AML-193 (cell line): ENCODE data around the gene EPM2A.
A peak's percentile ranks its signal among the peaks of the same experiment; 100 is the strongest.
"Not testable (repeated sequence)": the region's sequence is repeated elsewhere in the genome, so short reads cannot be mapped to it uniquely, and the experiment has no call there.

Experiments used
- DNase-seq, 2 experiments: peaks; one replicate each; lab custom pipeline; 2025; lab: John Stamatoyannopoulos, UW

EPM2A gene

DNA sequence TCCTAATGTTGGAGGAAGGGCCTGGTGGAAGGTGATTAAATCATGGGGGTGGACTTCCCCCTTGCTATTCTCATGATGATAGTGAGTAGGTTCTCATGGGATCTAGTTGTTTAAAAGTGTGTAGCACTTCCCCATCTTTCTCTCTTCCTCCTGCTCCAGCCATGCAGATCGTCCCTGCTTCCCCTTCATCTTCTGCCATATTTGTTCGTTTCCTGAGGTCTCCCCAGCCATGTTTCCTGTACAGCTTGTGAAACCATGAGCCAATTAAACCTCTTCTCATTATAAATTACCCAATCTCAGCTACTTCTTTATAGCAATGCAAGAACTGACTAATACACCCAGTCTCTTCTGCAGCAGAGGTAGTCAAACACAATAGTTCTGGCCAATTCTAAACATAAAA lies 5.4 kb downstream of the EPM2A start:
- DNase-seq: no peak

DNA sequence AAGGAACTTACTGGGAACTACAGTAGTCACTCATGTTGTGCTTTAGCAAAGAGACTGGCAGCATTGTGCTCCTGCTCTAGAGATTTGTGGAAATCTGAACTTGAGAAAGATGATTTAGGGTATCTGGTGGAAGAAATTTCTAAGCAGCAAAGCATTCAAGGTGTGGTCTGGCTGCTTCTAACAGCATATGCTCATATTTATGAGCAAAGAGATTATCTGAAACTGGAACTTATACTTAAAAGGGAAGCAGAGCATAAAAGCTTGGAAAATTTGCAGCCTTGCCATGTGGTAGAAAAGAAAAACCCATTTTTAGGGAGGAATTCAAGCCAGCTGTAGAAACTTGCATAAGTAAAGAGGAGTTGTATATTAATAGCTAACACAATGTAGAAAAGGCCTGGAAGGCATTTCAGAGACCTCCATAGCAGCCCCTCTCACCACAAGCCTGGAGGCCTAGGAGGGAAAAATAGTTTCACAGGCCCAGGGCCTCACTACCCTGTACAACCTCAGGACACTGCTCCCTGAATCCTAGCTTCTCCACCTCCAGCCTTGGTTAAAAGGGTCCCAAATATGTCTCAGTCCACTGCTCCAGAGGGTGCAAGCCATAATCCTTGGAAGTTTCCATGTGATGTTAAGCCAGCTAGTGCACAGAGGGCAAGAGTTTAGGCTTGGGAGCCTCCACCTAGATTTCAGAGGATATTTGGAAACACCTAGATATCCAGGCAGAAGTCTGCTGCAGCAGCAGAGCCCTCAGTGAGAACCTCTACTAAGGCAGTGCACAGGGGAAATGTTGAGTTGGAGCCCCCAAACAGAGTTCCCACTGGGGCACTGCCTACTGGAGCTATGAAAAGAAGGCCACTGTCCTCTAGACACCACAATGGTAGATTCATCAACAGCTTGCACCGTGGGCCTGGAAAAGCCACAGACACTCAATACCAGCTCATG lies 6.6 kb downstream of the EPM2A start:
- DNase-seq: no peak

DNA sequence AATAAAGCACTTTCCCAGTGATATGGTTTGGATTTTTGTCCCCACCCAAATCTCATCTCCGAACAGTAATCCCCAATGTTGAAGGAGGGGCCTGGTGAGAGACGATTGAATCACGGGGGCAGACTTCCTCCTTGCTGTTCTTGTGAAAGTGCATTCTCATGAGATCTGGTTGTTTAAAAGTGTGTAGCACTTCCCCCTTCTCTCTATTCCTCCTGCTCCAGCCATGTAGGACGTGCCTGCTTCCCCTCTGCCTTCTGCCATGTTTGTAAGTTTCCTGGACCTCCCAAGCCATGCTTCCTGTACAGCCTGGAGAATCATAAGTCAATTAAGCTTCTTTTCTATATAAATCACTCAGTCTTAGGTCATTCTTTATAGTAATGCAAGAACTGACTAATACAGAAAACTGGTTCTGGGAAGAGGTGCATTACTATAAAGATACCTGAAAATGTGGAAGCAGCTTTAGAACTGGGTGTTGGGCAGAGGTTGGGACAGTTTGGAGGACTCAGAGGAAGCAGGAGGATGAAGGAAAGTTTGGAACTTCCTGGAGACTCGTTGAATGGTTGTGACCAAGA lies 7.4 kb downstream of the EPM2A start:
- DNase-seq: no peak

DNA sequence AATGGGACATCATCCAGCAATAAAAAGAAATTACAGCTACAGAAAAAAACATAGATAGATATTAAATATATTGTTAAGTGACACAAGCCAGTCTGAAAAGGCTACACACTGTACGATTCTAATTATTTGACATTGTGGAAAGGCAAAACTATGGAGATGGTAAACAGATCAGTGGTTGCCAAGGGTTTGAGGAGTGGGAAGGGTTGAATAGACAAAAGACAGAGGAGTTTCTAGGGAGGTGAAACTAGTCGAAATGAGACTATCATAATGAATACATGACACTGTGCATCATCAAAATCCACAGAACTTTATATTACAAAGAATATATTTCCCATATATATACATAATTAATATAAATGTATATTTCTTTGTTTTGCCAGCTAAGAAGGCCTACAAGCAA lies 9.8 kb downstream of the EPM2A start:
- no peak for DNase-seq

DNA sequence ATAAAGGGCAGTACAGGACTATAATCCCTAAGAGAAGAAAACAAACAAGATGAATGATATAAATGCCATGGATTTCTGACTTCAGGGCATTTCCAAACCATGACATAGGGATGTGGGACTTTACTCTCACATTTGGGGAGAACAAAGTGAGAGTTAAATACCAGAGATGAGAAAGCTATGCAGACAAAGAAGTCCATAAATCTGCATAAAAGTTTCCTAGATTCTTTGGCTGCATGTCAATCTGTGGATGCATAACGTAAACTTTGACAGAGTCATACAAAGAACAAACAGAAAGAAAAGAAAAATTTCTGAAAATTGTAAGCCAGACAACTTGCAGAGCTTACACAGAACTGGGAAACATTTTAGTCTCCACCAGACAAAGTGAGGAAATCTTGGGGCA lies 11.7 kb downstream of the EPM2A start:
- DNase-seq: no peak

DNA sequence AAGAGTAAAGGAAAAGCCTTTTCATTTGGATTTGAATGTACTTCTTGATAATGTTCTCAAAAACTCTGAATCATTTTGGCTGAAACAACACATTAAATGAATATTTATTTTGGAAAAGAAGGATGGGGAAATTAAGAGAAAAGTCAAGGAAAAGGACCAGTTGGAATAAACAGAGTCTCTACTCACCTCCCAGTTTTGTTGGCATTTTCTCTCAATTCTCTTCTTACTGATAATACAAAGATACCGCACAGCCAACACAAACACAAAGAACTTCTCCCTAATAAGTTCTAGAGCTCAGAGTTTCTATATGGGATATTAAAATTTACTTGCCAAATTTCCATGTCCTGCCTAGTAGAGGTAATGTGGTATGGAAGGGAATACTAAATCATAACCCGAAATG lies 13.1 kb downstream of the EPM2A start:
- DNase-seq: no peak

DNA sequence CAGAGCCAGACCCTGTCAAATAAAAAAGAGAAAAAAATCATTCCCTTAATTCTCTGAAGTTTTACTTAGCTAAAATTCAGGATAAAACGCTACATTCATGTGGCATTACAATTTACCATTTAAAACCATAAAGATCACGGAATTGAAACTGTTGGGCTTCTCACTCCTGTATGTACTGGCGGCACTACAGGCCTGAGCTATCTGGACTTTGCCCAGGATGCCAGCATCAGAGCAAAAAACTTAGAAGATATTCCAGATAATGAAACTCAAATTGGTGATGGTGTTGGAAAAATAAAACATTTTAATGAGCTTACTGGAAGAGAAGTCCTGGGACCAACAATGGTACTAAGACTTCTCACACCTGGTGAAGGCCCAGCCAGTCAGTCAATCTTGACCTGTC lies 14.2 kb downstream of the EPM2A start:
- DNase-seq: no peak

DNA sequence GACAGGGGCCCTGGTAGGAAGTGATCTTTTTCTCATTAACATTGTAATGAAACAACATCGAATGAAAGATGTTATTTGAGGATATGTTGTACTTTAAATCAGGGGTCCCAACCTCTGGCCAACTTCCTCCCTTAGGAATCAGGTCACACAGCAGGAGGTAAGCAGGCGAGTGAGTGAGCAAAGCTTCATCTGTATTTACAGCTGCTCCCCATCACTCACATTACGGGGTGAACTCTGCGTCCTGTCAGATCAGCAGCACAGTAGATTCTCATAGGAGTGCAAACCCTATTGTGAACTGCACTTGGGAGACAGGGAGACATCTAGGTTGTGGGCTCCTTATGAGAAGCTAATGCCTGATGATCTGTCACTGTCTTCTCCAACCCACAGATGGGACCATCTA lies 19.9 kb downstream of the EPM2A start:
- DNase-seq: no peak

DNA sequence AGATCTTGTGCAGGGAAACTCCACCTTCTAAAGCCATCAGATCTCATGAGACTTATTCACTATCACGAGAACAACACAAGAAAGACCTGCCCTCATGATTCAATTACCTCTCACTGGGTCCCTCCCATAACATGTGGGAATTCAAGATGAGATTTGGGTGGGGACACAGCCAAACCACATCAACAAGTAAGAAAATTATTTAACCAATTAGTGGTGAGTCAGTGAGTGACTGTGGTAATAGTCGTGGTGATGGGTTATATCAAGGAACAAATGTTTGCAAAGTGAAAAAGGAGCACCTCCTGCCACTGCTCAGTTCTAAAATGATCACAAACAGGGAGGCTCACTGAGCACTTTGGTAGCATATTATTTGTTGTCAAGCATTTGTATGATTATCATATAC lies 20.6 kb downstream of the EPM2A start:
- no peak for DNase-seq

DNA sequence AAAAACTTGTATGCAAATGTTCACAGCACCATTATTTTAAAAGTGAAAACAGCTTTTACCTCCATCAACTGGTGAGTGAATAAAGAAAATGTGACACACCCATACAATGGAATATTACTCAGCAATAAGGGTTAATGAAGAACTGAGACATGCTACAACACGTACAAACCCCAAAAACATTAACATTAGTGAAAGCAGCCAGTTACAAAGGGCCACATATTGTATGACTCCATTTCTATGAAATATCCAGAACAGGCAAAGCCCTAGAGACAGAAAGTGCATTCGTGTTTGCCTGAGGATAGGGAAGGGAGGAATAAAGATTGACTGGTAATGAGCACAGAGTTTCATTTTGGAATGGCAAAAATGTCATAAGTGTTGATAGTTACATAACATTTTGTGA lies 21.5 kb downstream of the EPM2A start:
- DNase-seq: no peak

DNA sequence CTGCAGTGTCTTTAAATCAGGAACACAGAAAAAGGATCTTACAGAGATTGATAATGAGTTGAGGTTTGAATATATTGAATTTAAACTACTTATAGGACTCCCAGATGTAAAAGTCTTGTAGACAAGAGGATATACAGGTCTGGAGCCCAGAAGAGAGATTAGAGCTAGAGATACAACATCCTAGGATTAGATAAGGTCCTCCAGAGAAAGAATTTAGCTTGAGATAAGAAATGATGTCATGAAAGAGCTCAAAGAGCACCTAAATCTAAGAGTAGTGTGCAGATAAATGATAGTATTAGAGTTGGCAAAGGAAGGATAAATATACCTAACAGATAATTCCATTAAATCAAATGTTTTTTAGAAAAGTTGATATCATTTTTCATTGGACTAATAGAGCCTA lies 23.9 kb downstream of the EPM2A start:
- no peak for DNase-seq

DNA sequence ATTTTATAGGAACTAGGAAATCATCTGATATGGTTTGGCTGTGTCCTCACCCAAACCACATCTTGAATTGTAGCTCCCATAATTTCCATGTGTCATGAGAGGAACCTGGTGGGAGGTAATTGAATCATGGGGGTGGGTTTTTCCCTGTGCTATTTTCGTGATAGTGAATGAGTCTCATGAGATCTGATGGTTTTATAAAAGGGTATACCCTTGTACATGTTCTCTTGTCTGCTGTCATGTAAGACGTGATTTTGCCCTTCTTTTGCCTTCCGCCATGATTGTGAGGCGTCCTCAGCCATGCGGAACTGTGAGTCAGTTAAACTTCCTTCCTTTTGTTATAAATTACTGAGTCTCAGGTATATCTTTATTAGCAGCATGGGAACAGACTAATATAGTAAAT lies 27.9 kb downstream of the EPM2A start:
- no peak for DNase-seq

DNA sequence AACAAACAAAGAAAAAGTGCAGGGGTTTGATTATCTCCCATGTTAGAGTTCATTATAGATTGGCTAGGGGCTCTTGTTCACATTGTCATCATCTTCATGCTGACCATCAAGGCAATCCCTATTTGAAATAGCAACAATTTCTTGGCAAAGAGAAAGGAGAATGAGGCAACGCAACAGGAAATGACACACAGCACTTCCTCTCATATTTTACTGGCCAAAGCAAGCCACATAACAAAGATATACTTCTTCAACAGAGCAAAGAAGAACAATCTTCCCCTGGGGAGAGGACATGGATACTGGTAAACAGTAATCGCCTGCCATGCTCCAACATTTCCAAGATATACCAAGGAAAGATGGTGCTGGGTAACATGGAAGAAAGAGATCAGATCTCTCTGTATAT lies 29.8 kb downstream of the EPM2A start:
- DNase-seq: peak; percentile 90 to 94

DNA sequence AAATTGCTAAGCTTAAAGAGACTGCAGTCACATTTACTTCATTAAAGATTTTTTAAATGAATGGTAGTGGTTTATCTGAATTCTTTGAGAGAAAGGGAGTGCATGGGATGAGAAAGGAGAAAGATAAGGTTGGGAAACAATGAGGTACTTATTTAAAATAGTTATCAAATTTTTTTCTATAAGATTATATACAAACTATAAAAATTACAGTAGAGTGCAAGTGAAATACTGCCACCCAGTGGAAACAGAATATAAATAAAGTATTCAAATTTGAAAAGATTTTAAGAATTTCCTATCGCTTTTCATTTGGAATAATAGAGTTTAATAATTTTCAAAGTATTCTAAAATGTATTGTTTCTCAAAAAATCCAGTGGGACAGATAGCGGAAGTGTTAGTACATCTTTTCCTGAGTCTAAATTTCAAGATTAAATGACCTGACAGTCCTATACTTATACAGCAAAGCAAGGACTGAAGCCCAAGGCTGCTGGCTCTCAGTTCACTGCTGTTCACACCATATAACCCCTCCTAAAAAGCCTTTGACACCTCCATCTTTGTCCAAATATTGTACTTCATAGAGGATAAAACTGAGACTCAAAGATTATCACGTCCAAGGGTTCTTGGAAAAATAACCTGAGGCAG lies 31.1 kb downstream of the EPM2A start:
- peak; percentile 43 to 53 for DNase-seq

DNA sequence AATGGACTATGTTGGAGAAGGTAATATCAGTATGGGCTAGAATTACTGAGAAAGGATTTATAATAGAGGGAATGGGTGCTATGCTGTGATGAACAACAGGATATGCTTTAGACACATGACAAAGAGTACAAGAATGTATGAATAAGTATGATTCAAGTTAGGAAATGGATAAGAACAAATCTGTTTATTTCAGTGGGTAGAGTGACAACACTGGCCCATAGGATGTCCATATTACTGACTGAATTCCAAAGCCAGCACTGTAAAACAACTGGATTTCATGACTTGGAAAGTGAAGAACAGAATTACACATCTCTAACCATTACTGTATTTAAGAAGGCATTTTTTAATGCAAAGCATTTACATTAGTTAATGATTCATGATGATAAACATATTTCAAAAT lies 35.9 kb downstream of the EPM2A start:
- DNase-seq: no peak

DNA sequence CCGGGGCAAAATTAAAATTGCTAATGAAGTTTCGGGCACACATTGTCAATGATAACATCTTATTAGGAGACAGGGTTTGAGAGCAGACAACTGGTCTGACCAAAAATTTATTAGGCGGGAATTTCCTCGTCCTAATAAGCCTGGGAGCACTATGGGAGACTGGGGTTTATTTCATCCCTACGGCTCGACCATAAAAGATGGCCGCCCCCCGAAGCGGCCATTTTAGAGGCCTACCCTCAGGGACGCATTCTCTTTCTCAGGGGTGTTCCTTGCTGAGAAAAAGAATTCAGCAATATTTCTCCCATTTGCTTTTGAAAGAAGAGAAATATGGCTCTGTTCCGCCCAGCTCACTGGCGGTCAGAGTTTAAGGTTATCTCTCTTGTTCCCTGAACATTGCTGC lies 37.9 kb downstream of the EPM2A start:
- DNase-seq: not testable (repeated sequence)

DNA sequence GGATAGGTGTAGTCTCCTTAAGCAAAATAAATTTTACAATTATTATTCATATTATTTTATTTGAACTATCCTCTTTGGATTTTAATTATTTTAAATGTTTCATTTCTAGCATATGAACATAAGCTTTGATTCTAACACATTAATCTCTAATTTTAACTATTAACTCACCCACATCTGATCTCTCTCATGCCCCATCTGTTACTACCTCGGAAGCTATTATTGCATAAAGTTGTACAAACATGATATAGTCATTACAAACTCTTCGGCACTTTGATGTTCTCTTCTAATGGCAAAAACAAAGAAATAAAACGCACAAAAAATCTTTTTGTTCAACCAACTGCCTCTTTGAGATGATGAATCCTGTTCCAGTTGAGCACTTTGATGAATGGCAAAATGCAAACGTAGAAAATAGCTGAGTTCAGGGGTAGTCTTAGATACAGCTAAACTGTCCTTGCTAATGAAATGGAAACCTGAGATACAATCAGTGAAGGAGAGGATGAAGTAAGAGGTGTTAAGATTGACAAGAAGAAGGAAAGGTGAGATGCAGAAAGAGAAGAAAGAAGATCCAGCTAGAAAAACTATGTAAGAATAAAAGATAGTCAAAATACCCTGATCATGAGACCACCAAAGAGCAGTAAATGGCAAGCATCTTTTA lies 41.1 kb downstream of the EPM2A start:
- no peak for DNase-seq

DNA sequence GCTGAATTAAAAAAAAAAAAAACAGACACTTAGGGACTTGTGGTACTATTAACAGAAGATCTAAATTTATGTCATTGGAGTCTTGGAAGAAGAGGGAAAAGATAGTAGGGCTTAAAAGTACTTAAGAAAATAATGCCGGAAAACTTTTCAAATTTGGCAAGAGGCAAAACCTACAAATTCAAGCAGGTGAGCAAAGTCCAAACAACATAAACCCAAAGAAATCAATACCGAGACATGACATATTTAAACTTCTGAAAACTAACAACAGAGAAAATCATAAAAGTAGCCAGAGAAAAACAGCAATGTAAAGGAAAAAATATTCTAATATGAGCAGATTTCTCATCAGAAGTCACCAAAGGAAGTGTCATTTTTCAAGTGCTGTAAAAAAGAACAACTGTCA lies 44.4 kb downstream of the EPM2A start:
- no peak for DNase-seq

DNA sequence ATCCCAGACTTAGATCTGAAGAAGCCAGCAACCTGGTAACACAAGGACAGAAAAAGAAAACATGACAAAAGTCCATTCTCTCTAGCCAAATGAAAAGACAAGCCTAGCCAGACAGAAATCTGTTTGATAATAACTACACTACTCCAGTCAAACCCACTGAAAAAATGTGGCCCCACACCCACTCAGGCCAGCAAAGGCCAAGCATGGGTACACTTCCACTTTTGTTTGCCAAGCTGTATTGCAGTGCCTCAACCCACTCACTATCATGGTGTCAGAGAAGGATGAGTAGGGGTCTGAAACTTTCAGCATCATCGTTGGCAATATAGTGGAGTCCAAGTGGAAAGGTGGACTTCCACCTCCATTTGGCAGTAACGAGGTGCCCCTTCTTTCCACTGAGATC lies 45.8 kb downstream of the EPM2A start:
- no peak for DNase-seq

DNA sequence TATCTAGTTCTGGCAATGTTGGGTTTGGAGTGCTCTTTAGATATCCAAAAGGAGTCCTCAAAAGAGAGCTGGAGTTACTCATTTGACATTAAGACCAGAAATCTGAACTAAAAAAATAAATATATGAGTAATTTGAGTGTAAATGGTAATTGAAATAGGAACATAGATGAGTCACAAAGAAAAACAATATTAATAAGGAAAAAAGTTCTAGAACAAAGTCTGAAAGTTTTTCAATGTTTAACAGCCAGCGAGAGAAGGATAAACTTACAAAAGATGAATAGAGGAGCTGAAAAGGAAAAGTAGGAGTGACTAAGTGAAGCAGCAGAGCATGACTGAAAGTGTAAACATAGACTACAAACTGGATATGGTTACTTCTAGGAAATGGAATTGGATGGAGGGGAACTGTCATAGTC lies 46.8 kb downstream of the EPM2A start:
- no peak for DNase-seq

DNA sequence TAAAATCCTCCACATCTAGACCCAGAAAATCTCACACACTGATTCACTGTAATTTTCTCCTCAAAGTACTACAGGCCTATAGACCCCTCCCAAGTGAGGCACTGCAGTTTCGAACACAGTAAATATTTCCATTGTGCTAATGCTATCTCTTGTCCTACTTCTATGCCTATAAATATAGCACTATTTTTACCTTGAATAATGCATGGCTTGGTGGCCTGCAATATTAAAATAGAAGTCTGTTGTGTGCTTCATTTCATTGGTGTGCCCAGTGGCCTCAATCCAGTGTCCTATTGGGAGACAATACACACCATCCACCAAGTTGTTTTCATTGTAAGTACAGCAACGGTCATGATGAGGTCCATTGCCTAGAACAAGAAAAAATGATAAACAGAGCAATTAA lies 49.4 kb downstream of the EPM2A start:
- DNase-seq: no peak

DNA sequence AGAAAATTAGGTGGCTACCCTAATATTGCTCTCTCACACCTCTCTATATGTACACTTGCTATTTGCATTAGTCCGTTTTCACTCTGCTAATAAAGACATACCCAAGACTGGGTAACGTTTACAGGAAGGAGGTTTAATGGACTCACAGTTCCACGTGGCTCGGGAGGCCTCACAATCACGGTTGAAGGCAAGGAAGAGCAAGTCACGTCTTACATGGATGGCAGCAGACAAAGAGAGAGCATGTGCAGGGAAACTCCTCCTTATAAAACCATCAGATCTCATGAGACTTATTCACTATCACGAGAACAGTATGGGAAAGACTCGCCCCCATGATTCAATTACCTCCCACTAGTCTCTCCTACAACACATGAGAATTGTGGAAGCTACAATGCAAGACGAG lies 53.4 kb downstream of the EPM2A start:
- no peak for DNase-seq

DNA sequence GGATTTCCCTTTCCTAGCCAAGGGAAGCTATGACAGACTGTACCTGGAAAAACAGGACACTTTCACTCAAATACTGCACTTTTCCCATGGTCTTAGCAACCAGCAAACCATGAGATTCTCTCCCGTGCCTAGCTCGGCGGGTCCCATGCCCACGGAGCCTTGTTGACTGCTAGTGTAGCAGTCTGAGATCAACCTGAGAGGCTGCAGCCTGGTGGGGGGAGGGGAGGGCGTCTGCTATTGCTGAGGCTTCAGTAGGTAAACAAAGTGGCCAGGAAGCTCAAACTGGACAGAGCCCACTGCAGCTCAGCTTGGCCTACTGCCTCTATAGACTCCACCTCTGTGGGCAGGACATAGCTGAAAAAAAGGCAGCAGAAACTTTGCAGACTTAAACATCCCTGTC lies 61.8 kb downstream of the EPM2A start:
- DNase-seq: no peak
